ENCODE results near the gene B3GNT2. TPM values are rescaled to one million over a fixed set of nuclear protein-coding genes. Genes with fewer than 3 reads are reported as not detected.

B3GNT2 gene
- polyA plus RNA-seq, 1 experiment: 9.4 TPM

GRCh38 chr2:62229082-62229605 is 33.2 kb downstream of the B3GNT2 start:
- Histone ChIP-seq H3K27me3 (ENCODE audit: control insufficient read depth, insufficient read depth, low read length) (no peaks in the 10 kb centered on the region), H3K4me3 (ENCODE audit: low read depth, low read length) (no peak overlapping the region), H3K36me3 (ENCODE audit: control insufficient read depth, insufficient read depth, low read length) (no peaks in the 10 kb centered on the region)
- TF ChIP-seq CTCF (IDR thresholded peaks at IDR 0.05; ENCODE audit: insufficient read depth, low read depth, low read length): no peak
- ChIA-PET POLR2A (no interaction called here), CTCF (no interaction called here)
- DNase-seq (ENCODE audit: low read depth): no peak

- H3K4me3 ChIP-seq (ENCODE audit: low read depth, low read length): no peak overlapping the region
- no peaks in the 10 kb centered on the region for H3K36me3 ChIP-seq (ENCODE audit: control insufficient read depth, insufficient read depth, low read length)
- no peaks in the 10 kb centered on the region for H3K27me3 ChIP-seq (ENCODE audit: control insufficient read depth, insufficient read depth, low read length)
- TF ChIP-seq CTCF (IDR thresholded peaks at IDR 0.05; ENCODE audit: insufficient read depth, low read depth, low read length): no peak
- ChIA-PET POLR2A (no interaction called here), CTCF (no interaction called here)
- no peak for DNase-seq (ENCODE audit: low read depth)
These were observed 35.6 kb downstream of the B3GNT2 start for GRCh38 chr2:62231541-62231940.

GRCh38 chr2:62234755-62235655 is 39.1 kb downstream of the B3GNT2 start:
- no peaks in the 10 kb centered on the region for H3K27me3 ChIP-seq (ENCODE audit: control insufficient read depth, insufficient read depth, low read length)
- ChIA-PET CTCF (no interaction called here), POLR2A (no interaction called here)
- no peaks in the 10 kb centered on the region for H3K36me3 ChIP-seq (ENCODE audit: control insufficient read depth, insufficient read depth, low read length)
- no peak overlapping the region for H3K4me3 ChIP-seq (ENCODE audit: low read depth, low read length)
- DNase-seq (ENCODE audit: low read depth): no peak
- no peak for TF ChIP-seq CTCF (IDR thresholded peaks at IDR 0.05; ENCODE audit: insufficient read depth, low read depth, low read length)

- POLR2A ChIA-PET: no interaction called here
- CTCF ChIA-PET: interaction anchor here (1.2 kb wide), 1 partner anchor 9 kb away, joined by 3 read pairs; no protein-coding TSS in a partner anchor
- H3K4me3 ChIP-seq (ENCODE audit: low read depth, low read length): no peak overlapping the region
- TF ChIP-seq CTCF (IDR thresholded peaks at IDR 0.05; ENCODE audit: insufficient read depth, low read depth, low read length): no peak
- H3K36me3 ChIP-seq (ENCODE audit: control insufficient read depth, insufficient read depth, low read length): no peaks in the 10 kb centered on the region
- no peak for DNase-seq (ENCODE audit: low read depth)
- no peaks in the 10 kb centered on the region for H3K27me3 ChIP-seq (ENCODE audit: control insufficient read depth, insufficient read depth, low read length)
These were observed 40.6 kb downstream of the B3GNT2 start for GRCh38 chr2:62236499-62236898.

- ChIA-PET CTCF (interaction anchor here (0.6 kb wide), 1 partner anchor 1305 kb away, joined by 4 read pairs; no protein-coding TSS in a partner anchor), POLR2A (no interaction called here)
- no peaks in the 10 kb centered on the region for H3K36me3 ChIP-seq (ENCODE audit: control insufficient read depth, insufficient read depth, low read length)
- no peaks in the 10 kb centered on the region for H3K27me3 ChIP-seq (ENCODE audit: control insufficient read depth, insufficient read depth, low read length)
- no peak for DNase-seq (ENCODE audit: low read depth)
- no peak for TF ChIP-seq CTCF (IDR thresholded peaks at IDR 0.05; ENCODE audit: insufficient read depth, low read depth, low read length)
- no peak overlapping the region for H3K4me3 ChIP-seq (ENCODE audit: low read depth, low read length)
These were observed 42.3 kb downstream of the B3GNT2 start for GRCh38 chr2:62238236-62238635.

Measured in BJ (cell line).